ENCODE measurements around the gene PHYHD1. TPM values are rescaled to one million over a fixed set of nuclear protein-coding genes. Genes with fewer than 3 reads are reported as not detected.
A peak's percentile ranks its signal among the peaks of the same experiment; 100 is the strongest.

PHYHD1 gene
- total and polyA plus RNA-seq, 10 donors: 7.2 to 22.3 (median 12.6) TPM

- Histone ChIP-seq H3K4me1 (peaks cover 0 to 13% (median 9%) of the 10 kb centered on the region in 6 donors), H3K9me3 (no peaks in the 10 kb centered on the region), H3K4me3 (no peak overlapping the region), H3K27ac (no peak overlapping the region), H3K36me3 (no peaks in the 10 kb centered on the region), H3K27me3 (replicated peaks in 1 of 7) (no peaks in the 10 kb centered on the region)
- intact Hi-C loops (cut with DNase I; ENCODE audit: low total_unique reads): no loop called here
- peak; percentile 63 for DNase-seq
- TF ChIP-seq POLR2A (IDR thresholded peaks at IDR 0.05): no peak
- WGBS, 5 donors: 87 to 95% (median 90%) methylated on average over 6 to 11 of the region's 11 CpGs
Measured at GRCh38 chr9:128936171-128936865, 15.5 kb downstream of the PHYHD1 start.

- intact Hi-C loops (cut with DNase I; ENCODE audit: low total_unique reads): no loop called here
- Histone ChIP-seq H3K9me3 (no peaks in the 10 kb centered on the region), H3K27me3 (replicated peaks in 1 of 7) (no peaks in the 10 kb centered on the region), H3K4me1 (peaks cover 2 to 25% (median 17%) of the 10 kb centered on the region in 6 donors), H3K4me3 (no peak overlapping the region), H3K27ac (no peak overlapping the region), H3K36me3 (no peaks in the 10 kb centered on the region)
- peak; percentile 35 for DNase-seq
- WGBS, 5 donors: 91 to 96% (median 94%) methylated on average over 9 of the region's 9 CpGs
- TF ChIP-seq POLR2AphosphoS5 (IDR thresholded peaks at IDR 0.05) (no peak), POLR2A (IDR thresholded peaks at IDR 0.05) (no peak), CTCF (IDR thresholded peaks at IDR 0.05 in 8 of 11, conservative IDR thresholded peaks at IDR 0.05 in 3 of 11) (no peak)
Measured at GRCh38 chr9:128937310-128938165, 16.8 kb downstream of the PHYHD1 start.

GRCh38 chr9:128940271-128940921 lies 19.6 kb downstream of the PHYHD1 start:
- H3K27ac ChIP-seq: peak overlapping the region in 6 of 8 donors; percentile 32 to 83 (median 58)
- 52 to 75% (median 73%) methylated on average over 7 to 15 of the region's 15 CpGs for WGBS, 5 donors
- peak; percentile 73 for DNase-seq

More at GRCh38 chr9:128940271-128940921, 19.6 kb downstream of the PHYHD1 start:
- H3K9me3 ChIP-seq: no peaks in the 10 kb centered on the region
- H3K4me3 ChIP-seq: no peak overlapping the region
- TF ChIP-seq POLR2AphosphoS5 (IDR thresholded peaks at IDR 0.05) (peak; percentile 24 to 46 (median 41)), CTCF (IDR thresholded peaks at IDR 0.05 in 8 of 11, conservative IDR thresholded peaks at IDR 0.05 in 3 of 11) (no peak)
- H3K27me3 ChIP-seq (replicated peaks in 1 of 7): no peaks in the 10 kb centered on the region
- peaks cover 2 to 54% (median 35%) of the 10 kb centered on the region in 6 donors for H3K4me1 ChIP-seq
- intact Hi-C loops (cut with DNase I; ENCODE audit: low total_unique reads): no loop called here
- H3K36me3 ChIP-seq: peaks cover 0 to 10% (median 0%) of the 10 kb centered on the region in 6 donors

All from spleen (tissue), 11 donors.